ENCODE data around the gene CCND2. TPM values are rescaled to one million over a fixed set of nuclear protein-coding genes. Genes with fewer than 3 reads are reported as not detected.

Gene CCND2
- total RNA-seq, 2 experiments from 2014 or later: not detected

GRCh38 chr12:4270016-4270830 lies 3.3 kb upstream of the CCND2 start:
- BruUV-seq (replicated peaks): no TSS peak
- CTCF ChIA-PET (ENCODE audit: unreplicated experiment): interaction anchor here (0.6 kb wide), 1 partner anchor 155 kb away, joined by 3 read pairs; no protein-coding TSS in a partner anchor
- Histone ChIP-seq H3K9me2 (ENCODE audit: insufficient read depth, low read length) (no peaks in the 10 kb centered on the region), H3K79me2 (ENCODE audit: insufficient read depth, low read depth, low read length) (no peaks in the 10 kb centered on the region), H3K4me1 (ENCODE audit: insufficient read depth, low read length, poor library complexity, severe bottlenecking) (peaks cover 18% of the 10 kb centered on the region), H3K4me2 (ENCODE audit: low read length) (peak overlapping the region; percentile 81), H3K36me3 (ENCODE audit: insufficient read depth, low read length) (no peaks in the 10 kb centered on the region), H3K4me3 (ENCODE audit: low read depth, low read length, poor library complexity, severe bottlenecking) (peak overlapping the region; percentile 63), H2AFZ (ENCODE audit: low read length) (no peak overlapping the region), H3K9me3 (ENCODE audit: low read length) (no peaks in the 10 kb centered on the region), H3K27ac (ENCODE audit: low read depth, low read length, poor library complexity, severe bottlenecking) (no peak overlapping the region), H4K20me1 (ENCODE audit: insufficient read depth, low read length) (no peaks in the 10 kb centered on the region)
- intact Hi-C loops (cut with micrococcal nuclease; ENCODE audit: unreplicated experiment): no loop called here
- DNase-seq (ENCODE audit: low spot score): no peak
- peak; percentile 98 for TF ChIP-seq EZH2phosphoT487 (IDR thresholded peaks at IDR 0.05; ENCODE audit: borderline replicate concordance, low read depth, low read length)
- TF ChIP-seq, protein P1, sequence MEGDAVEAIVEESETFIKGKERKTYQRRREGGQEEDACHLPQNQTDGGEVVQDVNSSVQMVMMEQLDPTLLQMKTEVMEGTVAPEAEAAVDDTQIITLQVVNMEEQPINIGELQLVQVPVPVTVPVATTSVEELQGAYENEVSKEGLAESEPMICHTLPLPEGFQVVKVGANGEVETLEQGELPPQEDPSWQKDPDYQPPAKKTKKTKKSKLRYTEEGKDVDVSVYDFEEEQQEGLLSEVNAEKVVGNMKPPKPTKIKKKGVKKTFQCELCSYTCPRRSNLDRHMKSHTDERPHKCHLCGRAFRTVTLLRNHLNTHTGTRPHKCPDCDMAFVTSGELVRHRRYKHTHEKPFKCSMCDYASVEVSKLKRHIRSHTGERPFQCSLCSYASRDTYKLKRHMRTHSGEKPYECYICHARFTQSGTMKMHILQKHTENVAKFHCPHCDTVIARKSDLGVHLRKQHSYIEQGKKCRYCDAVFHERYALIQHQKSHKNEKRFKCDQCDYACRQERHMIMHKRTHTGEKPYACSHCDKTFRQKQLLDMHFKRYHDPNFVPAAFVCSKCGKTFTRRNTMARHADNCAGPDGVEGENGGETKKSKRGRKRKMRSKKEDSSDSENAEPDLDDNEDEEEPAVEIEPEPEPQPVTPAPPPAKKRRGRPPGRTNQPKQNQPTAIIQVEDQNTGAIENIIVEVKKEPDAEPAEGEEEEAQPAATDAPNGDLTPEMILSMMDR (conservative IDR thresholded peaks at IDR 0.05; ENCODE audit: low read length): no peak
- POLR2A ChIA-PET: no interaction called here

- POLR2A ChIA-PET: interaction anchor here (0.7 kb wide), 1 partner anchor 24 kb away, joined by 3 read pairs; no protein-coding TSS in a partner anchor
- Histone ChIP-seq H3K9me3 (ENCODE audit: low read length) (no peaks in the 10 kb centered on the region), H3K4me2 (ENCODE audit: low read length) (peak overlapping the region; percentile 57), H3K27ac (ENCODE audit: low read depth, low read length, poor library complexity, severe bottlenecking) (no peak overlapping the region), H3K4me3 (ENCODE audit: low read depth, low read length, poor library complexity, severe bottlenecking) (peak overlapping the region; percentile 30), H3K36me3 (ENCODE audit: insufficient read depth, low read length) (no peaks in the 10 kb centered on the region), H3K79me2 (ENCODE audit: insufficient read depth, low read depth, low read length) (no peaks in the 10 kb centered on the region), H4K20me1 (ENCODE audit: insufficient read depth, low read length) (no peaks in the 10 kb centered on the region), H3K9me2 (ENCODE audit: insufficient read depth, low read length) (no peaks in the 10 kb centered on the region), H2AFZ (ENCODE audit: low read length) (no peak overlapping the region), H3K4me1 (ENCODE audit: insufficient read depth, low read length, poor library complexity, severe bottlenecking) (peaks cover 18% of the 10 kb centered on the region)
- no TSS peak for BruUV-seq (replicated peaks)
- intact Hi-C loops (cut with micrococcal nuclease; ENCODE audit: unreplicated experiment): no loop called here
- TF ChIP-seq, protein P1 (conservative IDR thresholded peaks at IDR 0.05; ENCODE audit: low read length): no peak
- TF ChIP-seq EZH2phosphoT487 (IDR thresholded peaks at IDR 0.05; ENCODE audit: borderline replicate concordance, low read depth, low read length): no peak; the same call in 1 of the 2 replicates
- DNase-seq (ENCODE audit: low spot score): no peak
- CTCF ChIA-PET (ENCODE audit: unreplicated experiment): no interaction called here
These were observed 2.5 kb upstream of the CCND2 start for GRCh38 chr12:4270831-4271716.

All from OCI-LY7 (cell line).